HepG2 (cell line): ENCODE measurements around the gene GDF11. TPM values are rescaled to one million over a fixed set of nuclear protein-coding genes. Genes with fewer than 3 reads are reported as not detected.
A peak's percentile ranks its signal among the peaks of the same experiment; 100 is the strongest.

ENCODE experiments used
- CREB1 ChIP-seq, 2 experiments: fragments of 450-650 bp in 1 of 2; IDR thresholded peaks; 2 replicates each; pipeline ENCODE4 v1.6.1; 2016 to 2017; ENCODE audit warnings: control low read depth in 1 of 2, mild to moderate bottlenecking in 1 of 2, missing compliant biosample characterization in 1 of 2, missing genetic modification characterization in 1 of 2
- ETV6 ChIP-seq: sonication (generic); formaldehyde crosslinking; conservative IDR thresholded peaks from 2 replicates; pipeline ENCODE4 v1.4.0; 2020; ENCODE audit warnings: missing genetic modification reagents
- GTF2F1 ChIP-seq: fragments of 150-350 bp; IDR thresholded peaks from 2 replicates; pipeline ENCODE4 v1.6.1; 2014; ENCODE audit warnings: low read length
- HNRNPL ChIP-seq: fragments of 200-400 bp; formaldehyde crosslinking; IDR thresholded peaks from 2 replicates; pipeline ENCODE4 v1.6.1; 2017; ENCODE audit warnings: mild to moderate bottlenecking, low read depth, low read length
- HOMEZ ChIP-seq: IDR thresholded peaks from 2 replicates; pipeline ENCODE4 v1.6.1; 2016; ENCODE audit warnings: low read depth
- JDP2 ChIP-seq: sonication (generic); formaldehyde crosslinking; IDR thresholded peaks from 2 replicates; pipeline ENCODE4 v1.8.1; 2022; ENCODE audit warnings: missing genetic modification reagents, borderline replicate concordance
- PHF21A ChIP-seq: sonication (generic); formaldehyde crosslinking; IDR thresholded peaks from 2 replicates; pipeline ENCODE4 v1.5.0; 2020; ENCODE audit warnings: mild to moderate bottlenecking, missing genetic modification reagents
- PPARG ChIP-seq: conservative IDR thresholded peaks from 2 replicates; pipeline ENCODE4 v1.6.1; 2016; ENCODE audit warnings: missing biosample characterization, missing genetic modification reagents
- RBM22 ChIP-seq: fragments of 200-400 bp; formaldehyde crosslinking; optimal IDR thresholded peaks from 2 replicates; pipeline ENCODE3; 2017; ENCODE audit warnings: mild to moderate bottlenecking, low read length, moderate library complexity
- RFXANK ChIP-seq: IDR thresholded peaks from 2 replicates; pipeline ENCODE4 v1.6.1; 2016
- SMC3 ChIP-seq: IDR thresholded peaks from 2 replicates; pipeline ENCODE4 v1.6.1; 2011; ENCODE audit warnings: low read length, improper control_type of control experiment
- TERF1 ChIP-seq: sonication (generic); formaldehyde crosslinking; IDR thresholded peaks from 2 replicates; pipeline ENCODE4 v1.8.0; 2022; ENCODE audit warnings: mild to moderate bottlenecking, missing genetic modification reagents, moderate library complexity
- YEATS4 ChIP-seq: sonication (generic); formaldehyde crosslinking; IDR thresholded peaks from 2 replicates; pipeline ENCODE4 v1.4.0; 2020; ENCODE audit warnings: missing genetic modification reagents, borderline replicate concordance
- ZBTB20 ChIP-seq: sonication (generic); formaldehyde crosslinking; IDR thresholded peaks from 2 replicates; pipeline ENCODE4 v1.8.1; 2023; ENCODE audit warnings: missing genetic modification reagents, low read depth, mild to moderate bottlenecking, borderline replicate concordance
- ZBTB8A ChIP-seq: sonication (generic); formaldehyde crosslinking; IDR thresholded peaks from 2 replicates; pipeline ENCODE4 v1.4.0; 2020; ENCODE audit warnings: mild to moderate bottlenecking, low read depth, missing genetic modification reagents, borderline replicate concordance
- ZFP41 ChIP-seq: sonication (generic); formaldehyde crosslinking; IDR thresholded peaks from 2 replicates; pipeline ENCODE4 v1.4.0; 2020; ENCODE audit warnings: mild to moderate bottlenecking, missing genetic modification reagents, borderline replicate concordance
- ZIK1 ChIP-seq: sonication (generic); formaldehyde crosslinking; IDR thresholded peaks from 2 replicates; pipeline ENCODE4 v1.5.0; 2020; ENCODE audit warnings: mild to moderate bottlenecking, low read depth, missing genetic modification reagents, borderline replicate concordance
- ZKSCAN5 ChIP-seq: sonication (generic); formaldehyde crosslinking; IDR thresholded peaks from 2 replicates; pipeline ENCODE4 v1.5.1; 2020; ENCODE audit warnings: mild to moderate bottlenecking, missing genetic modification reagents
- ZNF280D ChIP-seq: sonication (generic); formaldehyde crosslinking; IDR thresholded peaks from 2 replicates; pipeline ENCODE4 v1.5.1; 2020; ENCODE audit warnings: mild to moderate bottlenecking, missing genetic modification reagents
- ZNF501 ChIP-seq: sonication (generic); formaldehyde crosslinking; IDR thresholded peaks from 2 replicates; pipeline ENCODE4 v1.5.1; 2020; ENCODE audit warnings: mild to moderate bottlenecking, moderate library complexity, missing genetic modification reagents
- ZNF549 ChIP-seq: sonication (generic); formaldehyde crosslinking; IDR thresholded peaks from 2 replicates; pipeline ENCODE4 v1.5.0; 2020; ENCODE audit warnings: missing genetic modification reagents
- ZNF564 ChIP-seq: sonication (generic); formaldehyde crosslinking; IDR thresholded peaks from 2 replicates; pipeline ENCODE4 v1.8.1; 2023; ENCODE audit warnings: mild to moderate bottlenecking, missing genetic modification reagents
- ZNF619 ChIP-seq: sonication (generic); formaldehyde crosslinking; IDR thresholded peaks from 2 replicates; pipeline ENCODE4 v1.4.0; 2020; ENCODE audit warnings: mild to moderate bottlenecking, missing genetic modification reagents
- ZNF652 ChIP-seq: IDR thresholded peaks from 2 replicates; pipeline ENCODE4 v1.6.1; 2016; ENCODE audit warnings: low read depth, borderline replicate concordance
- ZSCAN29 ChIP-seq: sonication (generic); formaldehyde crosslinking; conservative IDR thresholded peaks from 2 replicates; pipeline ENCODE4 v1.4.0; 2020; ENCODE audit warnings: mild to moderate bottlenecking, missing genetic modification reagents
- polyA plus RNA-seq, 8 experiments: library from polyadenylated mRNA; depleted of rRNA in 3 of 8; stranded (reverse) in 7 of 8; unstranded in 1 of 8; fragments of >200 nt; fragmentation: Illumina TruSeq in 4 of 8; extraction: Trizol in 4 of 8; gene quantifications; 2 replicates each; pipeline versions ENCODE4 v1.2.1 to v1.2.3, GENCODE V29; 2011 to 2016; ENCODE audit warnings: low read depth in 4 of 8, missing spikeins in 1 of 8, mixed read lengths in 1 of 8; ENCODE audit not compliant: insufficient read depth in 1 of 8
- total RNA-seq, 5 experiments: library from RNA; depleted of rRNA; stranded (reverse); fragments of >200 nt; fragmentation: Illumina TruSeq; extraction: Trizol; gene quantifications; 2 replicates each; pipeline ENCODE4 v1.2.3, GENCODE V29; 2016; ENCODE audit warnings: low read depth in 1 of 5

GDF11 gene
- total and polyA plus RNA-seq, 2 of the 13 experiments (the other 11 are each of a cell fraction or from before 2014, with no cell fraction given), result 0.63 to 1.5 TPM

GRCh38 chr12:55738123-55739024 lies 4.5 kb upstream of the GDF11 start (continued):
- TF ChIP-seq ZNF280D (CRISPR knock-in tag) (no peak), ZNF652 (CRISPR knock-in tag) (peak; percentile 72), HNRNPL (no peak), RFXANK (0 out of 2 replicates have a peak, but pooled peaks have one; percentile 14), PPARG (no peak), HOMEZ (CRISPR knock-in tag) (0 out of 2 replicates have a peak, but pooled peaks have one; percentile 11), ZSCAN29 (CRISPR knock-in tag) (no peak), ZKSCAN5 (CRISPR knock-in tag) (no peak), CREB1 (IDR thresholded peaks at IDR 0.05) (no peak), CREB1 (CRISPR knock-in tag; IDR thresholded peaks at IDR 0.05) (0 out of 2 replicates have a peak, but pooled peaks have one; percentile 17), TERF1 (CRISPR knock-in tag) (no peak), ZIK1 (CRISPR knock-in tag) (no peak), JDP2 (CRISPR knock-in tag) (no peak), YEATS4 (no peak), ZNF501 (0 out of 2 replicates have a peak, but pooled peaks have one; percentile 29), GTF2F1 (no peak), ZBTB8A (CRISPR knock-in tag) (no peak), ZNF549 (CRISPR knock-in tag) (no peak), ZBTB20 (no peak), ZNF619 (CRISPR knock-in tag) (no peak), SMC3 (peak; percentile 79), ZFP41 (CRISPR knock-in tag) (no peak), ETV6 (CRISPR knock-in tag) (no peak), RBM22 (peak; percentile 86), PHF21A (CRISPR knock-in tag) (no peak), ZNF564 (CRISPR knock-in tag) (no peak)
